MCF 10A (cell line): ENCODE data around the gene SNTG2. TPM values are rescaled to one million over a fixed set of nuclear protein-coding genes. Genes with fewer than 3 reads are reported as not detected.

Experiments used
- BruUV-seq: library from RNA; stranded (reverse); fragments of 400-500 nt; replicated peaks from 2 replicates; lab custom pipeline; 2021; lab: Mats Ljungman, UMichigan
- CTCF ChIA-PET: fragments of 300-600 bp; sonication (Branson Sonifier 250); formaldehyde crosslinking; extraction: SDS; loops from one replicate; lab custom pipeline; 2021; ENCODE audit warnings: antibody characterized with exemption, inconsistent platforms; lab: Yijun Ruan, JAX
- POLR2A ChIA-PET: fragments of 300-600, 350-650 bp; sonication (Branson Sonifier 250); formaldehyde crosslinking; extraction: SDS; loops from one replicate; lab custom pipeline; 2020; ENCODE audit warnings: antibody characterized with exemption, inconsistent platforms; lab: Yijun Ruan, JAX
- DNase-seq: peaks from one replicate; pipeline ENCODE4 v3.0.0-alpha.2; 2018; ENCODE audit not compliant: unreplicated experiment
- H3K27ac Mint-ChIP-seq: one replicate; pipeline ENCODE4 v1.8.0; 2022; ENCODE audit warnings: mild to moderate bottlenecking, low read depth, mixed read lengths; ENCODE audit not compliant: unreplicated experiment
- H3K27me3 Mint-ChIP-seq: one replicate; pipeline ENCODE4 v1.8.0; 2022; ENCODE audit warnings: mixed read lengths; ENCODE audit not compliant: insufficient read depth, unreplicated experiment
- H3K36me3 Mint-ChIP-seq: one replicate; pipeline ENCODE4 v1.8.0; 2022; ENCODE audit warnings: mild to moderate bottlenecking, moderate library complexity, mixed read lengths; ENCODE audit not compliant: insufficient read depth, unreplicated experiment
- H3K4me1 Mint-ChIP-seq: one replicate; pipeline ENCODE4 v1.8.0; 2022; ENCODE audit warnings: mixed read lengths; ENCODE audit not compliant: insufficient read depth, unreplicated experiment
- H3K4me3 Mint-ChIP-seq: one replicate; pipeline ENCODE4 v1.8.0; 2022; ENCODE audit warnings: mild to moderate bottlenecking, moderate library complexity, mixed read lengths; ENCODE audit not compliant: unreplicated experiment
- H3K9me3 Mint-ChIP-seq: one replicate; pipeline ENCODE4 v1.8.0; 2022; ENCODE audit warnings: mixed read lengths; ENCODE audit not compliant: unreplicated experiment
- intact Hi-C: fragments of 100-400 bp; cut with micrococcal nuclease; formaldehyde crosslinking; loops from 2 replicates; pipeline ENCODE4 v1.14.1; 2022
- total RNA-seq: library from RNA; stranded (reverse); gene quantifications from 2 replicates; pipeline ENCODE4 v1.2.3, GENCODE V29; 2022
- TF ChIP-seq, protein P1 (sequence below): fragments of 200-600 bp; IDR thresholded peaks from one replicate; pipeline ENCODE4 v1.8.0; 2022; ENCODE audit warnings: antibody characterized with exemption, mild to moderate bottlenecking; ENCODE audit not compliant: unreplicated experiment

SNTG2 gene
- total RNA-seq, 1 experiment from 2014 or later = not detected

DNA sequence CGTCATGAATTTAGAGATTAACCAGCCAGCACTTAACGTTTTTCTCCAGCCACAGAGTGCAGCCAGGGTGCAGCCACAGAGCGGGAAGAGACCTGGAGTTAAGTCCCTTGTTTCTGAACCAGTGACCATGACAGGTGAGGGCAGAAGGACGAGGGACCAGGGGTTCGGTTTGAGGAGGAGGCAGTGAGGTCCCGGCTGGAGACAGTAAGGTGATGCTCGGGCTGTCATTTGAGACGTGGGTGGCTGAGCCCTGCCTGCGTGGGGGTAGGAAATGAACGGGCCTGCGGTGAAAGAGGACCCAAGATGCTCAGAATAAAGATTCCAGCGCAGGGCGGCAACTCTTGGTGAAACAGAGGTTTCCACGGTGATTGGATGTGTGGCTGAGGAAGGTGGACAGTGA is 205.9 kb downstream of the SNTG2 start:
- H3K27ac Mint-ChIP-seq = no peak overlapping the region
- H3K36me3 Mint-ChIP-seq = no peaks in the 10 kb centered on the region
- ChIA-PET POLR2A (no interaction called here), CTCF (no interaction called here)
- no peaks in the 10 kb centered on the region for H3K27me3 Mint-ChIP-seq
- H3K4me3 Mint-ChIP-seq = no peak overlapping the region
- TF ChIP-seq, protein P1, sequence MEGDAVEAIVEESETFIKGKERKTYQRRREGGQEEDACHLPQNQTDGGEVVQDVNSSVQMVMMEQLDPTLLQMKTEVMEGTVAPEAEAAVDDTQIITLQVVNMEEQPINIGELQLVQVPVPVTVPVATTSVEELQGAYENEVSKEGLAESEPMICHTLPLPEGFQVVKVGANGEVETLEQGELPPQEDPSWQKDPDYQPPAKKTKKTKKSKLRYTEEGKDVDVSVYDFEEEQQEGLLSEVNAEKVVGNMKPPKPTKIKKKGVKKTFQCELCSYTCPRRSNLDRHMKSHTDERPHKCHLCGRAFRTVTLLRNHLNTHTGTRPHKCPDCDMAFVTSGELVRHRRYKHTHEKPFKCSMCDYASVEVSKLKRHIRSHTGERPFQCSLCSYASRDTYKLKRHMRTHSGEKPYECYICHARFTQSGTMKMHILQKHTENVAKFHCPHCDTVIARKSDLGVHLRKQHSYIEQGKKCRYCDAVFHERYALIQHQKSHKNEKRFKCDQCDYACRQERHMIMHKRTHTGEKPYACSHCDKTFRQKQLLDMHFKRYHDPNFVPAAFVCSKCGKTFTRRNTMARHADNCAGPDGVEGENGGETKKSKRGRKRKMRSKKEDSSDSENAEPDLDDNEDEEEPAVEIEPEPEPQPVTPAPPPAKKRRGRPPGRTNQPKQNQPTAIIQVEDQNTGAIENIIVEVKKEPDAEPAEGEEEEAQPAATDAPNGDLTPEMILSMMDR = no peak
- DNase-seq = no peak
- intact Hi-C loops = no loop called here
- no peaks in the 10 kb centered on the region for H3K4me1 Mint-ChIP-seq
- no peaks in the 10 kb centered on the region for H3K9me3 Mint-ChIP-seq
- BruUV-seq = no TSS peak

DNA sequence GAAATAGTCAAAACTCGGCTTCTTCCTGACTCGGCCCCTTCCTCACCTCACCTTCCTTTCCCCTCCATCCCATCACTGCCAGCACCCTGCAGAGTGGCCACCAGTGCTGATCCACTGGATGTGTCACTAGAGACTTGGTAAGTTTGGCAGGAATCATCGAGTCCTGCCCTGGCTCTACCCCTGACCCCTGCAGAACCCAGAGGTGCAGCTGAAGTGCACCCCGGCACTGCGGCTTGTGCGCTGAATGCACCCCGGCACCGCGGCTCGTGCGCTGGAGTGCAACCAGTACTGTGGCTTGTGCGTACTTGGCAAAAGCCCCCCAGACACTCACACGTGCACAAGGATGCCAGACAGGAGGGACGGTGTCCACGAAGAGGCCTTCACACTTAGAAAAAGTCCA is 206.5 kb downstream of the SNTG2 start:
- Mint-ChIP-seq H3K9me3 (no peaks in the 10 kb centered on the region), H3K27ac (no peak overlapping the region), H3K4me1 (no peaks in the 10 kb centered on the region), H3K27me3 (no peaks in the 10 kb centered on the region), H3K36me3 (no peaks in the 10 kb centered on the region), H3K4me3 (no peak overlapping the region)
- intact Hi-C loops = no loop called here
- TF ChIP-seq, protein P1 = no peak
- POLR2A ChIA-PET = no interaction called here
- CTCF ChIA-PET = no interaction called here
- BruUV-seq = no TSS peak
- DNase-seq = no peak

DNA sequence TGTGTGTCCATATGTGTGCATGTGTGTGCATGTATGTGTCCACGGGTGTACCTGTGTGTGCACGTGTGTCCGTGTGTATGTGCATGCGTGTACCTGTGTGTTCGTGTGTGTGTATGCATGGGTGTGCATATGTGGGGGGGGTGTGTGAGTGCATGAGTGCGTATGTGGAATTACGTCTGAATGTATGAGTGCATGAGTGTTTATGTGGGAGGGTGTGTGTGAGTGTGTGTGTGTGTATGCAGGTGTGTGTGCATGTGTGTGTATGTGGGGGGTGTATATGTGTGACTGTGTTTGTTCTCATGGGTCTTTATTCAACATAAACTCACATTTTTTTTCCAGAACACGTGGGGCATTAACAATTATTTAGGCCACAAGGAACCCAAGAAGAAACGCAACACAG is 208.4 kb downstream of the SNTG2 start:
- no TSS peak for BruUV-seq
- ChIA-PET CTCF (interaction anchor here (1.1 kb wide), 1 partner anchor 19 kb away, joined by 3 read pairs; no protein-coding TSS in a partner anchor), POLR2A (no interaction called here)
- Mint-ChIP-seq H3K27me3 (no peaks in the 10 kb centered on the region), H3K27ac (no peak overlapping the region), H3K4me3 (no peak overlapping the region), H3K4me1 (no peaks in the 10 kb centered on the region), H3K9me3 (peaks cover 9% of the 10 kb centered on the region), H3K36me3 (no peaks in the 10 kb centered on the region)
- intact Hi-C loops = no loop called here
- DNase-seq = no peak
- TF ChIP-seq, protein P1 = no peak

DNA sequence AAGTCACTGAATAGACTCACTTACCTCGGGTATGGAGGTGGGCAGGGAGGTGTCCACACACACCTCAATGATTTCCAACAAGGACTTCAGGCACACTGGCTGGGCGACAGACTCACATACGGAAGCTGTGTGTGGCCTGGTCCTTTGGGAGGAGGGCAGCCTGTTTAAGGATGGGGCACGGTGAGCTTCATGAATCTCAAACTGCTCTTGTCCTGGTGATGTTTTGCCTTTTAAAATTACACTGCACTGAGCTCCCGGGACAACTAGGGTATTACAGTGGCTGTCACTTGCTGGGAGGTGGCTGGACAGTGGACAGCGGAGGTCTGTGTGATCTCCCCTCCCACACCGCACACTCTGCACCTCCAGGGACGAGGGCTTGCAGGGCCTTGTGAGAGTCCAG is 211.6 kb downstream of the SNTG2 start:
- DNase-seq = no peak
- H3K36me3 Mint-ChIP-seq = no peaks in the 10 kb centered on the region
- POLR2A ChIA-PET = no interaction called here
- H3K9me3 Mint-ChIP-seq = peaks cover 9% of the 10 kb centered on the region
- no peaks in the 10 kb centered on the region for H3K27me3 Mint-ChIP-seq
- CTCF ChIA-PET = no interaction called here
- no peak overlapping the region for H3K27ac Mint-ChIP-seq
- TF ChIP-seq, protein P1 = no peak
- H3K4me1 Mint-ChIP-seq = no peaks in the 10 kb centered on the region
- intact Hi-C loops = no loop called here
- no TSS peak for BruUV-seq
- H3K4me3 Mint-ChIP-seq = no peak overlapping the region
